ENCODE data around the gene HAGHL.
"Not testable (repeated sequence)": the region's sequence is repeated elsewhere in the genome, so short reads cannot be mapped to it uniquely, and the experiment has no call there.

HAGHL gene

DNA sequence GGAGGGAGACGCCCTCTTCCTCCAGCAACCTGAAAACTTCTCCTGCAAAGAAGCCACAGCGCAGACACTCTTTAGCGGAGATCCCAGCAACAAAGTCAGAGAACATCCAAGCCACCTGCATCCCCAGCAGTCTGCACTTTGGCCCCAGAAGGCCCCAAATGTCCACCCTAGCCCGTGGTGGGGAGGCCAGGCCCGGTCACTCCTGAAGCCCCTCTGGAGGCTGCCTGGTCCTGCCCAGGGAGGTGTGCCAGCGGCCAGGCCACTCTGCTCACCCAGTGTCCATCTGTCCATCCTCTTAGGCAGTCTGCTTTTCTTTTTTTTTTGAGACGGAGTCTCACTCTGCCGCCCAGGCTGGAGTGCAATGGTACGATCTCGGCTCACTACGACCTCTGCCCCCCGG lies 5.4 kb downstream of the HAGHL start:
- DNase-seq (ENCODE audit: extremely low read depth in 1 of 2, low read depth in 1 of 2): no peak

DNA sequence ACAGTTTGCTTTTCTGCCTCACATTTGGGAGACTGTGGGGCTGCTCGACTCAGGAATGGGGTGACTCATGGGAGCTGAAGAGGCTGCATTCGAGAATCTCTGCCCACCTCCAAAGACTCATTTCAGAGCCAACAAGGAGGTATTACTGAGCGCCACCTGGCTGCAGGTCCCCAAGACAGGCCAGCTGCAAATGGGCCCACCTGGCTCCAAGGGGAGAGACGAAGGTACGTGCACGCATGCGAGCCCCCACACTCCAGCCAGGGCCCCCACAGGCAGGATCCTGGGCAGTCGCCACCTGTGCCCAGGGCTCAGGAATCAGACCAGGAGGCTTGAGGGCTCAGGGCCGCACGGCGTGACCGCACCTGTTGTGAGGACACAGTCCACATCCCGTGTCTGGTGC lies 6.0 kb downstream of the HAGHL start:
- no peak for DNase-seq (ENCODE audit: extremely low read depth in 1 of 2, low read depth in 1 of 2)

DNA sequence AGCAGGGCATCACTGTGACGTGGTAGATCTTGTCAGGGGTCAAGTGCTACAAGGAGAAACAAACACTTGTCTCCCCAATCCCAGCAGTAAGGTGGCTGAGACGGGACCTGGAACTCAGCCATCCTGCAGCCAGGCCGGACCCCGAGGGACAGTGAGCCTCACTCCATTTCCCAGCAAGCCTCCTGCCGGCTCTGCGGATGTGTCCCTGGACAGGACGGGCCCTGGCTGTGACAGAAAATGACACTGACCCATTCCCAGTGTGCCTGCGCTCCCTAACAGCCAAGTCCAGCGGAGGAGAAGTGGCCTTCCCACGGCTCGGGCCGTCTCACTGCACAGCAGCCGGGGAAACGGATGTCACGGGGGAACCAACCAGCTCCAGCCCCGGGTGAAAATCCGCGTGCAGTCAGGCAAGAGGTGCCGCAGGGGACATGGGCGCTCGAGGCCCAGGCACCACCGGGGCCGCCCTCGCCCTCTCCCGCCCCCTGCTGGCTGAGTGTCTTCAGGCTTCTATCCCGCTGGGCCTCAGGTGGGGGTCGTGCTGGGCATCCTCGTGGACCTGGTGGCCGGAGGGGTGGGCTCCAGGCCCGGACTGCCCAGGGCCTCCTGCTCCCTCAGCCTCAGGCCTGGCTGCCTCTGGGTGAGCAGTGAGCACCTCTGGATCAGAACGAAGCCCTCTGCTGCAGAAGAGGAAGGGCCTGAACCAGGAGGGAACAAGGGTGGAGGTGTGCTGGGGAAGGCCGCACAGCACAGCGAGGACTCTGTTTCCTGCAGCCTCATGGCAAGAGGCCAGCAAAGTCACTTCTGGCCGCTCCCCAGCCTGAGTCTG lies 6.7 kb downstream of the HAGHL start:
- no peak for DNase-seq (ENCODE audit: extremely low read depth in 1 of 2, low read depth in 1 of 2)

DNA sequence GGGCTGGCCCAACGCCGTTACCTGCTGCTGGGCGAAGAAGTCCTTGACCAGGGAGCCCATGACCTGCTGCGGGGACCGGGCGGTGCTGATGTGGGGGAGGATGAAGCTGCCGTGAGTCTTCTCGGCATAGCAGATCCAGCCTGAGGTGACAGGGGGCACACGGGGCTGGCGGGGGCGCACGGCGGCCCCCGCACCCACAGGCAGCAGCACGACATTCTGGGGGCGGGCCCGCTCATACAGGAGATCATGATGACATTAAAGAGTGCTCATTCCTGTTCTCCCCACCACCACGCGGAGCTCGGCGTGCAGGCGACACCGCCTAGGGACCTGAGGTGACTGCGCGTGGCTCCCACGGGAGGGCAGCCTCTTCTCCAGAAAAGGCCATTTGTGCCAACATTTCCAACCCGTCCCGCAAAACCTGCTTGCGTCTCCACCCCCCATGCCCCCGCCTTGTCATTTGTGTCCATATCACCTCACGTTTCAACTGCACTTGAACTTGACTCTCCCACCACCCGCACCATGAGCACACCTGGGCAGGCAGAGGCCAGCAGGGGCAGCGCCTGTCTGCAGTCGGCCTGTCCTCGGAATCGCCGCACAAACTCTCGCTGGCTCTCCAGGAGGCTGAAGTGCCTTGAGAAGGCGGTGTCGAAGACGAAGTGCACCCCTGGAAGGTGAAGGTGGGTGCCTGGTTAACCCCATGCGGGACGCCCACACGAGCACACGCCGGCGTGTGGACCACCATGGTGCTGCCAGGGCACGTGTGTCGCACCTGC lies 7.5 kb downstream of the HAGHL start:
- DNase-seq (ENCODE audit: extremely low read depth in 1 of 2, low read depth in 1 of 2): no peak

DNA sequence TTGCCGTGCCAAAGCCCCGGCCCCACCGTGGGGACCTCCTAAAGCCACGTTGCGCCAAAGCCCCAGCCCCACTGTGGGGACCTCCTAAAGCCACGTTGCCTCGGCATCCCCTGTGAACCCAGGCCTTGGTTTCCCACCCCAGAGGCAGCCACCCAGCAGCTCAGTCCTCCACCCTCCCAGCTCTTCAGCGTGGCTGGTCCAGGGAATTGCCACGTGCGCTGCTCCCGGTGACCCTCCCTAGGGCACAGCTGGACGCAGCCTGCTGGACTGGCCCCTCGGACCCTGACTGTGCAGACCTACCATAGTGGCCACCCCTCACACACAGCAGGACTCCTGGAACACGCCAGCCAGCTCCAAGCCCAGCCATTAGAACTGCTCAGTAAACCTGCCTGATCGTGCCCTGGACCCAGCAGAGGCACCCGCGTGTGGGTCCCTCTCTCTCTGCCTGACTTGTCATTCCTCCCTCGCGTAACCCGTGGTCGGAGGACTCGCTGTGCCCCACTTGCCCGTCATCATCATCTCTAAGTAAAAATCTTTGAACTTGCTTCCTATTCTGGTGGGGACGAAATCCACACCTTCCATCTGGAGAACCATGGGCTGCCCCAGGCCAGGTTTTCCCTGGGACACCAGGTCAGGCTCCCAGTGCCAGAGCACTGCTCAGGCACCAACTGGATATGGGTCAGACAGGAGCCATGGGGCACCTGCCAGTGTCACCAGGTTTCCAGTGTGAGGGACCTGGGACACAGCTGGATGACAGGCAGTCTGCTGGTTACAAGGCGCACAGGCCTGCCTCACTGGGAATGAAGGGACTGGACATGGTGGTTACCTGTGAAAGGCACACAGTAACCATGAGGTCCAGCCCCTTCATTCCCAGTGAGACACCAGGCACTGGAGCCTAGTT lies 8.3 kb downstream of the HAGHL start:
- DNase-seq (ENCODE audit: extremely low read depth in 1 of 2, low read depth in 1 of 2): no peak

DNA sequence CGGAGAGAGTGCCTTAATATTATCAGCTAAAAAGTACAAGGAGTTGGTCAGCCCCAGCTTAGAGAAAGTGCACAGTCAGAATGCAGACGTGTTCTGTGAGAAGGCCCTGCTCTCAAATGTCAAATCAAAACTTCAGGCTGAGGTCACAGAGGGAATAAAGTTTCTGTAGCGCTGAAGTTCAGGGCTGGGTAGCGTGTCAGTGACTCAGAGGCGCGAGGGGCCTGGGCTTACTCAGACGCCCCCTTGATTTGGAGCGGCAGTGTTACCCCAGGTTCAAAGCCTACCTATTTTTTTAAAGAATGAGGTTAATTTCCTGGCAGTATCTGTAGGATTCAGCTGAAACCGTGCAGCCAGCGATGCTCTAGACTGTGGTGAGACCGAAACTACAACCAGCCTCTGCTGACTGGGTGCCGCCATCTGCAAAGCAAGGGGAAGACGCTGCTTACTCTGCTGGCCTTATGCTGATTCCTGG lies 9.1 kb downstream of the HAGHL start:
- peak in 1 of 2 donors; percentile 85 for DNase-seq (ENCODE audit: extremely low read depth in 1 of 2, low read depth in 1 of 2)

DNA sequence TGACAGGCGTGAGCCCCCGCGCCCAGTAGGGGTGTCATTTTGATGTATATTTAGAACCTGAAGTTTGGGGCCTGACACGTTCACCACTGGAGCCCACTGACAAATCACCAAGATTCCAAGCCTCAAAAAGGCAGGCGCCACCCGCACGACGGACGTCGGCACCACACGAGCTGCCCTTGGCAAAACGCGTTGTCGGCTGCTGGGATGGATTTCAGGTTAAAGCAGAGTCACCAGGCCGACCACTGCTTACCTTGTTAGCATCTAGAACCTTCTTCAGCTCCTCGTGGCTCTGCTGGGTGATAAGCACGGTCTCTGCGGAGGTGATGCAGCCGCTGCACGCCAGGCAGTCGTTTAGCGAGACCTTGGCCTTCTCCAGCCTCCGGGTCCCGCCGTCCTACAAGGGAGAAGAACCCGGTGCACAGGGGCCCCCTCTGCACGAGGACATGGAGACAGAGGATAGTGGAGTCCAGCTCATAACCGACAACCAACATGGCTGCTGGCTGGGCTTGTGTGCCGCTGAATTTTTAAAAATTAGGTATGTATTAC lies 10.1 kb downstream of the HAGHL start:
- DNase-seq (ENCODE audit: extremely low read depth in 1 of 2, low read depth in 1 of 2): no peak

DNA sequence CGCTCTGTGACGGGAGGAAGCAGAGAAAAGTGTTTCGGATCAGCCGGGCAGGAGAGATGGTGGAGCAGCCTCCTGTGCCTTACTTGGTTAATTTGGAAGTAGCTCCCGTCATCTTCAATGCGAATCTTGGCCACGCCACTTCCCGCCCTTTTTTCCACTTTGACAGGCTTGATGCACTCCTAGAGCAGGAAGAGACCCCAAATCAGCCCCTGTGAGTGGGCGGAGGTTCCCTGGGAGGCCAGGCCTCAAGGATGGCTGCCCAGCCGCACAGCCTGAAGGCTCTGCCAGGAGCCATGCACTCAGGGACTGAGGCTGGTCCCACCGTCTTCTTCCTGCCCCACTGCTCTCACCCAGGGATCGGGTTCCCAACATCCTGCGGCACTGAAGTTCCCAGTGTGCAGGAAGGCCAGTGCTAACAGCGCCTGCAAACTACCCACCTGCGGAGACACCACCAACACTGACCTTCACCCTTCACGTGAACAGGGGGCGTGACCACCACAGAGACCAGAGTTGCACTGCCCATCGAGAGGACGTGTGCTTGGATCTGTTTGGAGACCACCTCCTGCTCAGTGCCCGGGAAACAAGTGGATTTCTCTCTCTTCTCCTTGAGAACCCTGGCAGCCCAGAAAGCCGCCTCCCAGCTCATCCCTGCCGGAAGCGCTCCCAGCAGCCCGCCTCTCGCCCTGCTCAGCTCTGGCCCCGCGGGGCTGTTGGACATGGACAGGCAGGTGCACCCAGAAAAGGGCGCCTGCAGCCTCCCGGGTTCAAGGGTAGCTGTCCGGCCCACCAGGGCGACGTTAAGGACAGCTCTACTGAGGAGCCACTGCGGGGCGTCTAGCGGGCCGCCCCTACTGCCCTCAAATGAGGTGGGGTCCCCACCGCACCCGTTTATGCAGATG lies 12.9 kb downstream of the HAGHL start:
- no peak for DNase-seq (ENCODE audit: extremely low read depth in 1 of 2, low read depth in 1 of 2)

DNA sequence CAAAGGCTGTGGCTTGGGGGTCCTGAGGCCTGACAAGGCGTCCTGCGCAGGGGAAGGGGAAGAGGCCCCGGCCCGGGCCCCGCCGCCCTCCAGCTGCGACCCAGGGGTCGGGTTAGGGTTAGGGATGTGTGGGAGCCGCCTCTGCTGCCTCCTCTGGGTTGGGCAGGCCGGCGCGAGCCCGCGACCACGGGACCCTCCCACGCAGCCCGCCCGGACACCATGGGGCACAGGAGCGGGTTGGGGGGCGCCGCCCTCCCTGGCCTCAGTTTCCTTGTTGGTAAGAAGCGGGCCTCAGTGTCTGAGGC lies 13.5 kb downstream of the HAGHL start:
- DNase-seq (ENCODE audit: extremely low read depth in 1 of 2, low read depth in 1 of 2): no peak

DNA sequence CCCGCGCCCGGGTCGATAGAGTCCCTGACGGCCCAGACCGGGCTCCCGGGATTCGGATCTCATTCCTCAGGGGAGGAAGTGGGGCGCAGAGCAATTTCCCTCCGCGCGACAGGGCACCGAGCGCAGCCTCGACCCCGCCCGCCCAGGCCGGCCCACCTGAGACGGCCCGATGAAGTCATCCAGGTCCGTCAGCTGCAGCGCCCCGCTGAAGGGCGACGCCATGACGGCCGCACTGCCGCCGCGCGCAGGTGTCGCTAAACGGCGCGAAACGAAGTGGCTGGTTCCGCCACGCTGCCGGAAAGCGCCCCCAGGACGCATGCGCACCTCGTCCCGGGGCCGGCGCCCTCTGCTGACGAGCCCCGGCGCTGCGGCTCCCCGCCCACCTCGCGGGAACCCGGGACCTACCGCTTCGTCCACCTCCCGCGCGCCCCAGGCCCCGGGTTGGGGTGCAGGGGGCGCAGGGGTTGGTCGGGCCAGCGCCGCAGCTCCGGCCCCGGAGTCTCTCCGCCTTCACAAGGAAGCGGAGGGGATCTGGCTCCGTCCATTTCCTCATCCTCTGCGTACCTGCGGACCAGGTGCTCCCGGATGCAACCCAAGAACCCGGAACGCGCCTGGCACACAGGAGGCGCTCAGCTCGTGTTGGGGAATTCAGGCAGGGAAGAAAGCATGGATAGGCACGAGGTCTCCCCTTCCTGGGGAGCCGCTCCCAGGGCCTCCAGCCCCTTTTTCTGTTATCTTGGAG lies 14.0 kb downstream of the HAGHL start, which contains the start of gene CIAO3:
TSS of gene CIAO3 (minus strand) at position 234 of the 742 bp plus-strand sequence. CDS start at position 222, 12 bp downstream.
- peak; percentile 82 to 90 for DNase-seq (ENCODE audit: extremely low read depth in 1 of 2, low read depth in 1 of 2)

DNA sequence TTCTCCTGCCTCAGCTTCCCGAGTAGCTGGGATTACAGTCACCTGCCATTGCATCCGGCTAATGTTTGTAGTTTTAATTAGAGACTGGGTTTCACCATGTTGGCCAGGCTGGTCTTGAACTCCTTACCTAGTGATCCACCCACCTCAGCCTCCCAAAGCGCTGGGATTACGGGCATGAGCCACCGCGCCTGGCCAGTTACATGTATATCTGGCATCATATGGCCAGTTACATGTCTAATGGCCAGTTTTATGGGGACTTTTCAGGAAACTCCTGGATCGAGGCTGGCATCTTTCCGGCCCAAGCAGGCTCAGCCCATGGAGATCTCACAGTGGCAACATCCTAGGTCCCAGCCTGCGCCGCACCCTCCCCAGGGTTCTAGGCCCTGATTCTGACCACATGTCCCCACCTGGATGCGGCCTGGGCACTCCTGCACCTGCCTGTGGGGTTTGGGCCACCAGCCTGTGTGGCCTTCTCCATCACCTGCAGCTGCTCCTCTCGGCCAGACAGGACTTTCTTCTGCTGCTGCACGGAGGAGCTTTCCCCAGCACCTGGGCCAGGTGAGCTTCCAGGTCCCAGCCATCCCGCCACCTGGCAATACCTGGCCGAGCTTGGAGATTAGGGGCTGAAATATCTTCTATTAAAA lies 15.2 kb downstream of the HAGHL start:
- no peak for DNase-seq (ENCODE audit: extremely low read depth in 1 of 2, low read depth in 1 of 2)

DNA sequence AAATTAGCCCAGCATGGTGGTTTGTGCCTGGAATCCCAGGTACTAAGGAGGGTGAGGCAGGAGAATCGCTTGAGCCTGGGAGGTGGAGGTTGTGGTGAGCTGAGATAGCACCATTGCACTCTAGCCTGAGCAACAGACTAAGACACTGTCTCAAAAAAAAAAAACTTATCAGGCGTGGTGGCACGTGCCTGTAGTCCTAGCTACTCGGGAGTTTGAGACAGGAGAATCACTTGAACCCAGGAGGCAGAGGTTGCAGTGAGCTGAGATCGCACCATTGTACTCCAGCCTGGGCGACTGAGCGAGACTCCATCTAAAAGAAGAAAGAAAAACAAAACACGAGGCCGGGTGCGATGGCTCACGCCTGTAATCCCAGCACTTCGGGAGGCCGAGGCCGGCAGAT lies 16.0 kb downstream of the HAGHL start:
- not testable (repeated sequence) for DNase-seq (ENCODE audit: extremely low read depth in 1 of 2, low read depth in 1 of 2)

DNA sequence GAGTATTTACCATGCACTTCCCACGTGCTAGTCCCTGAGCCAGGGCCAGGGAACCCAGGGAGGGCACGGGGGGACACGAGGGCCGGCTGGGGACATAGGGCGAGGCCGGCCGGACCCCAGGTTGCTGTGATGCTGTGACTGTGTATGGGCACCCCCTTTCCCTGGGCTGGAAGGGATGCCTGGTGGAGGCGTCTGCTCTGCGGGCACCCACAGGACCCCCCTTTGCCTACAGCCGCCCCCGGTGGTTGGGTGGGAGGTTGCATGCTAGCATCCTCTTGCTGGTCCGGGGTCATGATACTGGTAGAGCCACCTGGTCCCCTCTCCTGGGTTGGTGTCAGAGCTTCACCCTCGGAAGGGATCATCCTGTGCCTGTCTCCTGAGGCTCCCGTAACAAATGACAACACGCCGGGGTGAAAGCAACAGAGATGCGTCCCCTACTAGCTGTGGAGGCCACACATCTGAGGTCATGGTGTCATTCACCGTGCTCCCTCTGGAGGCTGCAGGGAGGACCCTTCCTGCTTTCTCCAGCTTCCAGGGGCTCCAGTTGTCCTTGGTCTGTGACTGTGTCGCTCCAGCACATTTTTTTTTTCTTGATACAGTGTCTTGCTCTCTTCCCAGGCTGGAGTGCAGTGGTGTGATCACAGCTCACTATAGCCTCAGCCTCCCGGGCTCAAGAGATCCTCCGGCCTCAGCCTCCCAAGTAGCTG lies 17.0 kb downstream of the HAGHL start:
- DNase-seq (ENCODE audit: extremely low read depth in 1 of 2, low read depth in 1 of 2): no peak

DNA sequence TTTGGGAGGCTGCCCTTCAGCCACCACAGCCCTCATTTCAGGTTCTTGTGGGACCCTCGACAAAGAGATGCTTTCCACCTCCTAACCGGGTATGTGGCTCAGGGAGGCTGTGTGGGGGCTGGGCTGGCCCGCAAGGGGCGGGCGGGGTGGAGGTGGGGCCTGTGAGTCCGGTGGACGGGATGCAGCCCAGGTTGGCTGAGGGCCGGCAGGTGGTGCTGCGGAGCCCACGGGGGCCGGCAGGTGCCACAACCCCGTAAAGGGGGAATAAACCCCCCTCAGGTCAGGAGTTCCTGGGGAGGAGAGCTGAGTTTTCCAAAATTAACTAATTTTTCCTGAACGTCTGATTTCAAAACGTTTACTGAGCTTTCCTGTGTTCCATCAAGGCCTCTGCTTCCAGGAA lies 18.8 kb downstream of the HAGHL start:
- DNase-seq (ENCODE audit: extremely low read depth in 1 of 2, low read depth in 1 of 2): no peak

DNA sequence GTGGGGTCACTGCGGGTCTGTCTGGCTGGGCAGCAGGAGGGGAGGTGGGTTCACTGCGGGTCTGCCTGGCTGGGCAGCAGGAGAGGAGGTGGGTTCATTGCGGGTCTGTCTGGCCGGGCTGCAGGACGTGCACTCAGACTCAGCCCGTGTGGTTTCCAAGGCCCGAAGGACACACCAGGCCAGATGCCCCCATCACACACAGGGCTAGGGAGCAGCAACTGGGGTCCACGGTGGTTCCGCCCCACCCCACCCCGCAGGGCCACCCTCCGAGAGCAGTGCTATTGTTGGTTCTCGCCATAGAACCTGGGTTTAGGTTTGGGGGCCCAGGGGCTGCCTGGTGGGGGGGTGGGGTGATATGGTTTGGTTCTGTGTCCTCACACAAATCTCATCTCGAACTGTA lies 19.7 kb downstream of the HAGHL start:
- no peak for DNase-seq (ENCODE audit: extremely low read depth in 1 of 2, low read depth in 1 of 2)

DNA sequence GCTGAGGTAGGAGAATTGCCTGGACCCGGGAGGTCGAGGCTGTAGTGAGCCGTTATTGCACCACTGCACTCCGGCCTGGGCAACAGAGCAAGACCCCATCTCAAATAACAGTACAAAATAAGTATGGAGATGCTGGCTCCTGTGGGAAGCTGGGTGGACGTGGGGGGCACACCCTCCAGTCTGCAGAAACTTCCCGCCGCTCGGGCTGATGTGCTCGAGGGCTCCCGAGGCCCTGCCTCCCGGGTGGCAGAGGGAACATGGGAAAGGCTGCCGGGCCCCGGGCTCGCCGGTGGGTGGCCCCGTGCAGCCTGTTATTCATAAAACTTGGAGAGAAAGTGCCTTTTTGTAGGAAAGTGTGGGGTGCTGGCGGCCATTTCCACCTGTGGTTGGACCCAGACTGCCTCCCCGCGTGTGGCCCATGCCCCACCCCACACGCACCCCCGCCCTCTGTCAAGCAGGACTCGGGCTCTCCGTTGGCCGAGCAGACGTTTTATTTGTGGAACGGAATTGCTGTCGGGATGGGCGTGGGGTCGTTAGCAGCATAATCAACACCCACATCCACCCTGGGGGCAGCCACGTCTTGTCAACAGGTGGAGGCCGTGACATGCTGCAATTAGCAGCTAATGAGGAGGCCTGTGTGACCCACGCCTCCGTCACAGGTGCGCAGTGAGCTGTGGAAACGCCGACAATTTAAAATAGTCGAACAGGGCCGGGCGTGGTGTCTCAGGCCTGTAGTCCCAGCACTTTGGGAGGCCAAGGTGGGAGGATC lies 21.3 kb downstream of the HAGHL start:
- DNase-seq (ENCODE audit: extremely low read depth in 1 of 2, low read depth in 1 of 2): no peak

DNA sequence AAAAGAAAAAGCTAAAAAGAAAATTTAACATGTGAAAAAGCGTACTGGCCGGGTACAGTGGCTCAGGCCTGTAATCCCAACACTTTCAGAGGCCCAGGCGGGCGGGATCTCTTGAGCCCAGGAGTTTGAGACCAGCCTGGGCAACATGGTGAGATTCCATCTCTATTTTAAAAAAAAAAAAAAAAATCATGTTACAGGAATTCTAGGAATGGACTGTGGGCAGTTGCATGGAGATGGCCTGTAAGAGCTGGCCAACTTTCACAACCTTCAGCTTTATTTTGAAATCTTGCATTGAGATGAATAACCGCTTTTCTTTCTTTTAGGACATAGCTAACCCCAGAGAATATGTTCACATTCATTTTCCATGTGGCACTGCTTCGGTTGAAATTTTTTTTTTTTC lies 22.1 kb downstream of the HAGHL start:
- no peak for DNase-seq (ENCODE audit: extremely low read depth in 1 of 2, low read depth in 1 of 2)
